Measurements from ENCODE around the gene MRPL28.

GRCh38 chr16:324201-324450 is 46.2 kb downstream of the MRPL28 start:
- TF ChIP-seq CTCF (IDR thresholded peaks at IDR 0.05) (no peak), POLR2A (IDR thresholded peaks at IDR 0.05) (no peak)

Measured in ovary (tissue), 3 donors.